GM23338 (cell line): ENCODE results near the gene E4F1. TPM values are rescaled to one million over a fixed set of nuclear protein-coding genes. Genes with fewer than 3 reads are reported as not detected.

Experiments
- ATAC-seq: fragments of 200-7000 bp; cut with Tn5 transposase; 3 replicates; pipeline ENCODE4 v1.9.1; 2020
- DNase-seq: peaks from one replicate; pipeline ENCODE4 v3.0.0-alpha.2; 2015; ENCODE audit warnings: low spot score
- H2AFZ ChIP-seq: fragments of 200-600 bp; sonication (generic); 2 replicates; pipeline ENCODE4 v1.8.0; 2016; ENCODE audit warnings: antibody characterized with exemption, mild to moderate bottlenecking, moderate library complexity
- H3F3A ChIP-seq: fragments of 200-600 bp; sonication (generic); replicated peaks from 2 replicates; pipeline ENCODE4 v1.8.0; 2017; ENCODE audit warnings: antibody characterized with exemption, mixed run types, low read depth
- H3K27ac ChIP-seq: fragments of 200-600 bp; sonication (generic); 2 replicates; pipeline ENCODE4 v1.6.1; 2016; ENCODE audit warnings: low read depth
- H3K27me3 ChIP-seq: fragments of 200-600 bp; sonication (generic); 2 replicates; pipeline ENCODE4 v1.8.0; 2016; ENCODE audit warnings: mild to moderate bottlenecking, mixed run types, moderate library complexity; ENCODE audit not compliant: insufficient read depth
- H3K36me3 ChIP-seq: fragments of 200-600 bp; sonication (generic); 2 replicates; pipeline ENCODE4 v1.8.0; 2016; ENCODE audit warnings: mild to moderate bottlenecking; ENCODE audit not compliant: insufficient read depth
- H3K4me1 ChIP-seq: fragments of 200-600 bp; sonication (generic); 2 replicates; pipeline ENCODE4 v1.8.0; 2016; ENCODE audit warnings: mild to moderate bottlenecking, moderate library complexity; ENCODE audit not compliant: insufficient read depth
- H3K4me2 ChIP-seq: fragments of 200-600 bp; sonication (generic); 2 replicates; pipeline ENCODE4 v1.7.1; 2017; ENCODE audit warnings: mixed run types
- H3K4me3 ChIP-seq: fragments of 200-600 bp; sonication (generic); 2 replicates; pipeline ENCODE4 v1.6.1; 2016; ENCODE audit warnings: mixed run types
- H3K79me2 ChIP-seq: fragments of 200-600 bp; sonication (generic); replicated peaks from 2 replicates; pipeline ENCODE4 v1.8.0; 2017; ENCODE audit warnings: mild to moderate bottlenecking; ENCODE audit not compliant: insufficient read depth
- H3K9me2 ChIP-seq: fragments of 200-600 bp; sonication (generic); 2 replicates; pipeline ENCODE4 v1.8.0; 2017; ENCODE audit not compliant: insufficient read depth
- H4K20me1 ChIP-seq: fragments of 200-600 bp; sonication (generic); replicated peaks from 2 replicates; pipeline ENCODE4 v1.8.0; 2017; ENCODE audit warnings: mild to moderate bottlenecking; ENCODE audit not compliant: insufficient read depth
- H3K27ac Mint-ChIP-seq: 2 replicates; pipeline ENCODE4 v1.8.0; 2020; ENCODE audit warnings: inconsistent platforms, mild to moderate bottlenecking, moderate library complexity, mixed read lengths
- H3K27me3 Mint-ChIP-seq: 3 replicates; pipeline ENCODE4 v1.8.0; 2022; ENCODE audit warnings: low read depth, mild to moderate bottlenecking, moderate library complexity, mixed read lengths, inconsistent platforms; ENCODE audit not compliant: insufficient read depth, poor library complexity
- H3K36me3 Mint-ChIP-seq: 3 replicates; pipeline ENCODE4 v1.8.0; 2021; ENCODE audit warnings: low read depth, mild to moderate bottlenecking, inconsistent platforms, moderate library complexity, mixed read lengths
- H3K4me1 Mint-ChIP-seq: 3 replicates; pipeline ENCODE4 v1.8.0; 2020; ENCODE audit warnings: mild to moderate bottlenecking, inconsistent platforms, mixed read lengths
- H3K4me3 Mint-ChIP-seq: 3 replicates; pipeline ENCODE4 v1.8.0; 2021; ENCODE audit warnings: moderate library complexity, mild to moderate bottlenecking, inconsistent platforms, mixed read lengths
- H3K9me3 Mint-ChIP-seq: 3 replicates; pipeline ENCODE4 v1.8.0; 2020; ENCODE audit warnings: moderate library complexity, mild to moderate bottlenecking, inconsistent platforms, mixed read lengths
- EZH2phosphoT487 ChIP-seq: fragments of 200-600 bp; sonication (generic); IDR thresholded peaks from one replicate; pipeline ENCODE4 v1.8.1; 2018; ENCODE audit warnings: antibody characterized with exemption; ENCODE audit not compliant: unreplicated experiment
- JUNB ChIP-seq: IDR thresholded peaks from one replicate; pipeline ENCODE4 v1.6.1; 2016; ENCODE audit warnings: antibody characterized with exemption; ENCODE audit not compliant: unreplicated experiment
- NANOG ChIP-seq: IDR thresholded peaks from 2 replicates; pipeline ENCODE4 v1.6.1; 2016; ENCODE audit warnings: antibody characterized with exemption, borderline replicate concordance
- polyA plus RNA-seq: library from polyadenylated mRNA; unstranded; fragments of >200 nt; fragmentation: Nextera tagmentation; extraction: Ambion mirVana; gene quantifications from 2 replicates; pipeline ENCODE4 v1.2.1, GENCODE V29; 2016
- total RNA-seq: library from RNA; depleted of rRNA; stranded (reverse); fragments of >200 nt; shearing (Covaris generic); gene quantifications from 2 replicates; pipeline ENCODE4 v1.2.3, GENCODE V29; 2014
- TF ChIP-seq, protein P1 (sequence below), 2 experiments: fragments of 200-600 bp in 1 of 2; sonication (generic) in 1 of 2; conservative IDR thresholded peaks; 2 replicates each; pipeline versions ENCODE4 v1.5.1 to v1.6.1; 2016 to 2017; ENCODE audit warnings: antibody characterized with exemption in 2 of 2, low read depth in 2 of 2, mild to moderate bottlenecking in 2 of 2, moderate library complexity in 1 of 2
- TF ChIP-seq, protein P2 (sequence below): IDR thresholded peaks from 2 replicates; pipeline ENCODE4 v1.6.1; 2016; ENCODE audit warnings: antibody characterized with exemption
- TF ChIP-seq, protein P3 (sequence below): fragments of 250-450 bp; sonication (Bioruptor Pico); IDR thresholded peaks from 2 replicates; pipeline ENCODE4 v1.5.0; 2020; ENCODE audit warnings: mild to moderate bottlenecking, moderate library complexity

The E4F1 gene
- total and polyA plus RNA-seq, 2 experiments from 2014 or later, result 22.6 to 45.5 TPM

DNA sequence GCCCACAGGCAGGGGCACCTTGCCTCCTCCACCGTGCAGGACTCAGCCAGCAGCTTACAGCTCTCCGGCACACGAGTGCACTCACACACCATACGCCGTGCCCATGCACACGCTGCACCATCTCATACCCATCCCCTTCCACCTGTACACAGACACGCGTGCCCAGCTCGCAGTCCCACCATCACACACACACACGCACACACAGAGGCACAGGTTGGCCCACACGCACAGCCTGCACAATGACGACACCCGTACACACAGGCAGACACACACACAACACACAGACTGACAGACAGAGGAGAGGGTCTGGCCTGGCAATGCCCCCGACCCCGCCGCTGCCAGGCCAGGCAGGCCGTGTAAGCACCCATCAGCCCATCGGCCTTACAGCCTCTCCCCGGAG is 39.0 kb upstream of the E4F1 start:
- H3K4me1 ChIP-seq, result no peaks in the 10 kb centered on the region
- Mint-ChIP-seq H3K9me3 (no peaks in the 10 kb centered on the region), H3K36me3 (no peaks in the 10 kb centered on the region; the same call in 2 of the 3 replicates), H3K4me1 (peaks cover 6% of the 10 kb centered on the region), H3K27me3 (peaks cover 15% of the 10 kb centered on the region), H3K27ac (no peak overlapping the region), H3K4me3 (no peak overlapping the region)
- H3K27me3 ChIP-seq, result no peaks in the 10 kb centered on the region
- DNase-seq, result no peak
- no peak overlapping the region for H2AFZ ChIP-seq
- H3F3A ChIP-seq, result no peaks in the 10 kb centered on the region
- no peak overlapping the region for H3K4me3 ChIP-seq
- ATAC-seq, result no peak
- H3K79me2 ChIP-seq, result no peaks in the 10 kb centered on the region
- H4K20me1 ChIP-seq, result no peaks in the 10 kb centered on the region
- no peak overlapping the region for H3K4me2 ChIP-seq
- H3K27ac ChIP-seq, result no peak overlapping the region
- TF ChIP-seq, protein P1, sequence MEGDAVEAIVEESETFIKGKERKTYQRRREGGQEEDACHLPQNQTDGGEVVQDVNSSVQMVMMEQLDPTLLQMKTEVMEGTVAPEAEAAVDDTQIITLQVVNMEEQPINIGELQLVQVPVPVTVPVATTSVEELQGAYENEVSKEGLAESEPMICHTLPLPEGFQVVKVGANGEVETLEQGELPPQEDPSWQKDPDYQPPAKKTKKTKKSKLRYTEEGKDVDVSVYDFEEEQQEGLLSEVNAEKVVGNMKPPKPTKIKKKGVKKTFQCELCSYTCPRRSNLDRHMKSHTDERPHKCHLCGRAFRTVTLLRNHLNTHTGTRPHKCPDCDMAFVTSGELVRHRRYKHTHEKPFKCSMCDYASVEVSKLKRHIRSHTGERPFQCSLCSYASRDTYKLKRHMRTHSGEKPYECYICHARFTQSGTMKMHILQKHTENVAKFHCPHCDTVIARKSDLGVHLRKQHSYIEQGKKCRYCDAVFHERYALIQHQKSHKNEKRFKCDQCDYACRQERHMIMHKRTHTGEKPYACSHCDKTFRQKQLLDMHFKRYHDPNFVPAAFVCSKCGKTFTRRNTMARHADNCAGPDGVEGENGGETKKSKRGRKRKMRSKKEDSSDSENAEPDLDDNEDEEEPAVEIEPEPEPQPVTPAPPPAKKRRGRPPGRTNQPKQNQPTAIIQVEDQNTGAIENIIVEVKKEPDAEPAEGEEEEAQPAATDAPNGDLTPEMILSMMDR (conservative IDR thresholded peaks at IDR 0.05; ENCODE audit: low read depth in 2 of 2), result no peak
- TF ChIP-seq, protein P2, sequence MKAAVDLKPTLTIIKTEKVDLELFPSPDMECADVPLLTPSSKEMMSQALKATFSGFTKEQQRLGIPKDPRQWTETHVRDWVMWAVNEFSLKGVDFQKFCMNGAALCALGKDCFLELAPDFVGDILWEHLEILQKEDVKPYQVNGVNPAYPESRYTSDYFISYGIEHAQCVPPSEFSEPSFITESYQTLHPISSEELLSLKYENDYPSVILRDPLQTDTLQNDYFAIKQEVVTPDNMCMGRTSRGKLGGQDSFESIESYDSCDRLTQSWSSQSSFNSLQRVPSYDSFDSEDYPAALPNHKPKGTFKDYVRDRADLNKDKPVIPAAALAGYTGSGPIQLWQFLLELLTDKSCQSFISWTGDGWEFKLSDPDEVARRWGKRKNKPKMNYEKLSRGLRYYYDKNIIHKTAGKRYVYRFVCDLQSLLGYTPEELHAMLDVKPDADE, result no peak
- TF ChIP-seq JUNB, result no peak
- TF ChIP-seq, protein P3, sequence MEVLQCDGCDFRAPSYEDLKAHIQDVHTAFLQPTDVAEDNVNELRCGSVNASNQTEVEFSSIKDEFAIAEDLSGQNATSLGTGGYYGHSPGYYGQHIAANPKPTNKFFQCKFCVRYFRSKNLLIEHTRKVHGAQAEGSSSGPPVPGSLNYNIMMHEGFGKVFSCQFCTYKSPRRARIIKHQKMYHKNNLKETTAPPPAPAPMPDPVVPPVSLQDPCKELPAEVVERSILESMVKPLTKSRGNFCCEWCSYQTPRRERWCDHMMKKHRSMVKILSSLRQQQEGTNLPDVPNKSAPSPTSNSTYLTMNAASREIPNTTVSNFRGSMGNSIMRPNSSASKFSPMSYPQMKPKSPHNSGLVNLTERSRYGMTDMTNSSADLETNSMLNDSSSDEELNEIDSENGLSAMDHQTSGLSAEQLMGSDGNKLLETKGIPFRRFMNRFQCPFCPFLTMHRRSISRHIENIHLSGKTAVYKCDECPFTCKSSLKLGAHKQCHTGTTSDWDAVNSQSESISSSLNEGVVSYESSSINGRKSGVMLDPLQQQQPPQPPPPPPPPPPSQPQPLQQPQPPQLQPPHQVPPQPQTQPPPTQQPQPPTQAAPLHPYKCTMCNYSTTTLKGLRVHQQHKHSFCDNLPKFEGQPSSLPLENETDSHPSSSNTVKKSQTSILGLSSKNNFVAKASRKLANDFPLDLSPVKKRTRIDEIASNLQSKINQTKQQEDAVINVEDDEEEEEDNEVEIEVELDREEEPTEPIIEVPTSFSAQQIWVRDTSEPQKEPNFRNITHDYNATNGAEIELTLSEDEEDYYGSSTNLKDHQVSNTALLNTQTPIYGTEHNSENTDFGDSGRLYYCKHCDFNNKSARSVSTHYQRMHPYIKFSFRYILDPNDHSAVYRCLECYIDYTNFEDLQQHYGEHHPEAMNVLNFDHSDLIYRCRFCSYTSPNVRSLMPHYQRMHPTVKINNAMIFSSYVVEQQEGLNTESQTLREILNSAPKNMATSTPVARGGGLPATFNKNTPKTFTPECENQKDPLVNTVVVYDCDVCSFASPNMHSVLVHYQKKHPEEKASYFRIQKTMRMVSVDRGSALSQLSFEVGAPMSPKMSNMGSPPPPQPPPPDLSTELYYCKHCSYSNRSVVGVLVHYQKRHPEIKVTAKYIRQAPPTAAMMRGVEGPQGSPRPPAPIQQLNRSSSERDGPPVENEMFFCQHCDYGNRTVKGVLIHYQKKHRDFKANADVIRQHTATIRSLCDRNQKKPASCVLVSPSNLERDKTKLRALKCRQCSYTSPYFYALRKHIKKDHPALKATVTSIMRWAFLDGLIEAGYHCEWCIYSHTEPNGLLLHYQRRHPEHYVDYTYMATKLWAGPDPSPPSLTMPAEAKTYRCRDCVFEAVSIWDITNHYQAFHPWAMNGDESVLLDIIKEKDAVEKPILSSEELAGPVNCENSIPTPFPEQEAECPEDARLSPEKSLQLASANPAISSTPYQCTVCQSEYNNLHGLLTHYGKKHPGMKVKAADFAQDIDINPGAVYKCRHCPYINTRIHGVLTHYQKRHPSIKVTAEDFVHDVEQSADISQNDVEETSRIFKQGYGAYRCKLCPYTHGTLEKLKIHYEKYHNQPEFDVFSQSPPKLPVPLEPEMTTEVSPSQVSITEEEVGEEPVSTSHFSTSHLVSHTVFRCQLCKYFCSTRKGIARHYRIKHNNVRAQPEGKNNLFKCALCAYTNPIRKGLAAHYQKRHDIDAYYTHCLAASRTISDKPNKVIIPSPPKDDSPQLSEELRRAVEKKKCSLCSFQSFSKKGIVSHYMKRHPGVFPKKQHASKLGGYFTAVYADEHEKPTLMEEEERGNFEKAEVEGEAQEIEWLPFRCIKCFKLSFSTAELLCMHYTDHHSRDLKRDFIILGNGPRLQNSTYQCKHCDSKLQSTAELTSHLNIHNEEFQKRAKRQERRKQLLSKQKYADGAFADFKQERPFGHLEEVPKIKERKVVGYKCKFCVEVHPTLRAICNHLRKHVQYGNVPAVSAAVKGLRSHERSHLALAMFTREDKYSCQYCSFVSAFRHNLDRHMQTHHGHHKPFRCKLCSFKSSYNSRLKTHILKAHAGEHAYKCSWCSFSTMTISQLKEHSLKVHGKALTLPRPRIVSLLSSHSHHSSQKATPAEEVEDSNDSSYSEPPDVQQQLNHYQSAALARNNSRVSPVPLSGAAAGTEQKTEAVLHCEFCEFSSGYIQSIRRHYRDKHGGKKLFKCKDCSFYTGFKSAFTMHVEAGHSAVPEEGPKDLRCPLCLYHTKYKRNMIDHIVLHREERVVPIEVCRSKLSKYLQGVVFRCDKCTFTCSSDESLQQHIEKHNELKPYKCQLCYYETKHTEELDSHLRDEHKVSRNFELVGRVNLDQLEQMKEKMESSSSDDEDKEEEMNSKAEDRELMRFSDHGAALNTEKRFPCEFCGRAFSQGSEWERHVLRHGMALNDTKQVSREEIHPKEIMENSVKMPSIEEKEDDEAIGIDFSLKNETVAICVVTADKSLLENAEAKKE (CRISPR knock-in tag), result no peak
- no peak for TF ChIP-seq NANOG
- TF ChIP-seq EZH2phosphoT487, result no peak
- H3K36me3 ChIP-seq, result no peaks in the 10 kb centered on the region
- no peaks in the 10 kb centered on the region for H3K9me2 ChIP-seq
